CD4-positive, alpha-beta T cell (primary cell): ENCODE results near the gene MIA3. TPM values are rescaled to one million over a fixed set of nuclear protein-coding genes. Genes with fewer than 3 reads are reported as not detected.

ENCODE experiments used
- total RNA-seq, 174 experiments: library from RNA in 2 of 174; stranded (reverse) in 2 of 174; gene quantifications; one replicate each; pipeline ENCODE4 v1.2.3 and lab custom pipeline; 2021 to 2026

The MIA3 gene
- total RNA-seq, 2 experiments from 2014 or later = 123 to 135 TPM

Other genes starting within 250 kb of the MIA3 start
- gene HHIPL2, start 70.0 kb upstream of the MIA3 start, total RNA-seq = under 1 TPM; 0.22 to 0.77 TPM
- 1 to 10 TPM; 3.3 to 4.1 TPM for gene TAF1A, start 28.2 kb upstream of the MIA3 start, total RNA-seq
- gene AIDA, start 94.4 kb downstream of the MIA3 start, total RNA-seq = 10 to 100 TPM; 23.6 to 25.1 TPM
- 10 to 100 TPM; 51.3 to 52.3 TPM for gene BROX, start 94.5 kb downstream of the MIA3 start, total RNA-seq
- gene FAM177B, start 119.1 kb downstream of the MIA3 start, total RNA-seq = not detected
- 1 to 10 TPM; 1.4 to 1.6 TPM for gene DISP1, start 196.9 kb downstream of the MIA3 start, total RNA-seq